ENCODE results near the gene ARL5B. TPM values are rescaled to one million over a fixed set of nuclear protein-coding genes. Genes with fewer than 3 reads are reported as not detected.

The ARL5B gene
- total and polyA plus RNA-seq, 2 of the 4 experiments (the other 2 are of a cell fraction) = 5.9 to 12.0 TPM

DNA sequence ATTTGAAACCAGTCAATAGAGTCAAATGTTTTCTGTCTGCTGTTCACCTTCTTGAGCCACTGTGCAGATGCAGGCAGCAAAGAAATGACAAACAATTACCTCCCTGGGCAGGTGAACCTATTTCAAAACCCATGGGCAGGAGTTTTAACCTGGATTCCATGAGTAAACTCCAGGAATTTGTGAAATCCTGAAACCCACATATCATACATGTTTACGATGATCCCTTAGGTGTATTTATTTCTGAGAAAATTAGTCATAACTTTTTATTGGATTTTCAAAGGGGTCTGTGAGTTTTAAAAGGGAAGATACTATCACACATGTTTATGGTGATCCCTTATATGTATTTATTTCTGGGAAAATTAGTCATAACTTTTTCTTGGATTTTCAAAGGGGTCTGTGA lies 59.8 kb downstream of the ARL5B start:
- Histone ChIP-seq H3K4me3 (ENCODE audit: insufficient read depth, low read depth, low read length) (no peak overlapping the region), H2BK120ac (ENCODE audit: low read depth, low read length) (no peak overlapping the region), H3K27ac (ENCODE audit: insufficient read depth, low read length) (no peak overlapping the region), H2BK5ac (ENCODE audit: low read depth, low read length, poor library complexity, severe bottlenecking) (no peak overlapping the region), H3K56ac (ENCODE audit: extremely low read depth, insufficient read depth, low read length) (no peak overlapping the region), H3K27me3 (ENCODE audit: control insufficient read depth, insufficient read depth, low read length) (peaks cover 2% of the 10 kb centered on the region; the same call in 1 of the 2 replicates), H3K23ac (ENCODE audit: low read depth, low read length) (no peak overlapping the region), H3K36me3 (ENCODE audit: control insufficient read depth, insufficient read depth, low read length) (no peaks in the 10 kb centered on the region), H2BK15ac (ENCODE audit: low read depth, low read length) (no peak overlapping the region), H3K18ac (ENCODE audit: low read depth, low read length) (no peak overlapping the region), H4K91ac (ENCODE audit: insufficient read depth, low read depth, low read length) (no peak overlapping the region), H3K4me2 (ENCODE audit: low read depth, low read length) (no peak overlapping the region), H3K4me1 (ENCODE audit: control insufficient read depth, insufficient read depth, low read length) (no peaks in the 10 kb centered on the region), H2AFZ (replicated peaks; ENCODE audit: low read length, poor library complexity) (no peak overlapping the region), H4K5ac (ENCODE audit: low read depth, low read length) (no peak overlapping the region), H2BK20ac (ENCODE audit: low read depth, low read length) (no peak overlapping the region), H4K8ac (ENCODE audit: low read depth in 2 of 2, low read length in 2 of 2) (no peak overlapping the region), H2AK5ac (ENCODE audit: low read depth, low read length) (no peak overlapping the region), H3K14ac (replicated peaks; ENCODE audit: low read depth, low read length) (no peak overlapping the region), H4K20me1 (ENCODE audit: insufficient read depth, low read length) (no peaks in the 10 kb centered on the region), H2AK9ac (replicated peaks; ENCODE audit: low read depth, low read length, poor library complexity) (no peak overlapping the region), H3K79me1 (ENCODE audit: low read depth in 1 of 2, low read length in 2 of 2) (no peaks in the 10 kb centered on the region), H3K9me3 (ENCODE audit: control insufficient read depth, insufficient read depth, low read length) (no peaks in the 10 kb centered on the region), H3K9ac (ENCODE audit: low read depth, low read length) (no peak overlapping the region), H3K4ac (ENCODE audit: low read depth, low read length) (no peak overlapping the region), H3K9me1 (ENCODE audit: insufficient read depth, low read length) (no peaks in the 10 kb centered on the region)
- DNase-seq (no peak), ATAC-seq (ENCODE audit: low read depth) (no peak)
- no TSS peak for BruUV-seq (replicated peaks)
- in situ Hi-C loops (cut with MboI; ENCODE audit: low sequenced_read_pairs) (no loop called here), dilution Hi-C loops (cut with HindIII; ENCODE audit: low sequenced_read_pairs, unreplicated experiment) (no loop called here), intact Hi-C loops (cut with micrococcal nuclease) (loop anchor here (10.0 kb wide), 1 partner anchor 296 kb away; no protein-coding TSS in a partner anchor)
- TF ChIP-seq MXI1 (IDR thresholded peaks at IDR 0.05; ENCODE audit: borderline replicate concordance, low read depth, low read length) = no peak
- no peak for TF ChIP-seq CEBPB (IDR thresholded peaks at IDR 0.05; ENCODE audit: low read depth, low read length)
- TF ChIP-seq FOS (IDR thresholded peaks at IDR 0.05; ENCODE audit: low read depth, low read length) = no peak
- TF ChIP-seq RCOR1 (IDR thresholded peaks at IDR 0.05; ENCODE audit: insufficient replicate concordance, low read length) = no peak
- TF ChIP-seq RAD21 (IDR thresholded peaks at IDR 0.05; ENCODE audit: low read length) = no peak
- TF ChIP-seq BHLHE40 (IDR thresholded peaks at IDR 0.05; ENCODE audit: low read depth, low read length) = no peak
- no peak for TF ChIP-seq CHD1 (IDR thresholded peaks at IDR 0.05; ENCODE audit: low read depth, low read length)
- TF ChIP-seq RFX5 (IDR thresholded peaks at IDR 0.05; ENCODE audit: low read depth, low read length) = no peak
- TF ChIP-seq, protein P1, sequence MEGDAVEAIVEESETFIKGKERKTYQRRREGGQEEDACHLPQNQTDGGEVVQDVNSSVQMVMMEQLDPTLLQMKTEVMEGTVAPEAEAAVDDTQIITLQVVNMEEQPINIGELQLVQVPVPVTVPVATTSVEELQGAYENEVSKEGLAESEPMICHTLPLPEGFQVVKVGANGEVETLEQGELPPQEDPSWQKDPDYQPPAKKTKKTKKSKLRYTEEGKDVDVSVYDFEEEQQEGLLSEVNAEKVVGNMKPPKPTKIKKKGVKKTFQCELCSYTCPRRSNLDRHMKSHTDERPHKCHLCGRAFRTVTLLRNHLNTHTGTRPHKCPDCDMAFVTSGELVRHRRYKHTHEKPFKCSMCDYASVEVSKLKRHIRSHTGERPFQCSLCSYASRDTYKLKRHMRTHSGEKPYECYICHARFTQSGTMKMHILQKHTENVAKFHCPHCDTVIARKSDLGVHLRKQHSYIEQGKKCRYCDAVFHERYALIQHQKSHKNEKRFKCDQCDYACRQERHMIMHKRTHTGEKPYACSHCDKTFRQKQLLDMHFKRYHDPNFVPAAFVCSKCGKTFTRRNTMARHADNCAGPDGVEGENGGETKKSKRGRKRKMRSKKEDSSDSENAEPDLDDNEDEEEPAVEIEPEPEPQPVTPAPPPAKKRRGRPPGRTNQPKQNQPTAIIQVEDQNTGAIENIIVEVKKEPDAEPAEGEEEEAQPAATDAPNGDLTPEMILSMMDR (conservative IDR thresholded peaks at IDR 0.05; ENCODE audit: low read depth, low read length) = no peak
- TF ChIP-seq NFE2L2 (IDR thresholded peaks at IDR 0.05; ENCODE audit: low read depth, low read length) = no peak
- TF ChIP-seq MAFK (IDR thresholded peaks at IDR 0.05; ENCODE audit: low read depth, low read length) = no peak
- TF ChIP-seq, protein P2, sequence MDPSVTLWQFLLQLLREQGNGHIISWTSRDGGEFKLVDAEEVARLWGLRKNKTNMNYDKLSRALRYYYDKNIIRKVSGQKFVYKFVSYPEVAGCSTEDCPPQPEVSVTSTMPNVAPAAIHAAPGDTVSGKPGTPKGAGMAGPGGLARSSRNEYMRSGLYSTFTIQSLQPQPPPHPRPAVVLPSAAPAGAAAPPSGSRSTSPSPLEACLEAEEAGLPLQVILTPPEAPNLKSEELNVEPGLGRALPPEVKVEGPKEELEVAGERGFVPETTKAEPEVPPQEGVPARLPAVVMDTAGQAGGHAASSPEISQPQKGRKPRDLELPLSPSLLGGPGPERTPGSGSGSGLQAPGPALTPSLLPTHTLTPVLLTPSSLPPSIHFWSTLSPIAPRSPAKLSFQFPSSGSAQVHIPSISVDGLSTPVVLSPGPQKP (IDR thresholded peaks at IDR 0.05; ENCODE audit: borderline replicate concordance, low read depth, low read length) = no peak
- TF ChIP-seq, protein P3, sequence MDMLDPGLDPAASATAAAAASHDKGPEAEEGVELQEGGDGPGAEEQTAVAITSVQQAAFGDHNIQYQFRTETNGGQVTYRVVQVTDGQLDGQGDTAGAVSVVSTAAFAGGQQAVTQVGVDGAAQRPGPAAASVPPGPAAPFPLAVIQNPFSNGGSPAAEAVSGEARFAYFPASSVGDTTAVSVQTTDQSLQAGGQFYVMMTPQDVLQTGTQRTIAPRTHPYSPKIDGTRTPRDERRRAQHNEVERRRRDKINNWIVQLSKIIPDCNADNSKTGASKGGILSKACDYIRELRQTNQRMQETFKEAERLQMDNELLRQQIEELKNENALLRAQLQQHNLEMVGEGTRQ (IDR thresholded peaks at IDR 0.05; ENCODE audit: low read depth, low read length) = no peak
- TF ChIP-seq SMC3 (IDR thresholded peaks at IDR 0.05; ENCODE audit: low read depth, low read length) = no peak
- no peak for TF ChIP-seq POLR2A (IDR thresholded peaks at IDR 0.05; ENCODE audit: low read depth, low read length)
- TF ChIP-seq MAZ (IDR thresholded peaks at IDR 0.05; ENCODE audit: borderline replicate concordance, low read depth, low read length) = no peak
- ChIA-PET CTCF (no interaction called here), POLR2A (ENCODE audit: unreplicated experiment) (no interaction called here)
- WGBS, 2 experiments (ENCODE audit: extremely low coverage in 2 of 2, insufficient read length in 1 of 2) = no CpG with 5 or more reads among the region's 1 CpG

Data from IMR-90 (cell line).